ENCODE measurements around the gene SLC10A4. TPM values are rescaled to one million over a fixed set of nuclear protein-coding genes. Genes with fewer than 3 reads are reported as not detected.

SLC10A4 gene
- total RNA-seq, 4 donors from 2014 or later: 0.26 to 0.34 TPM; not detected in 2

- peaks cover 14% of the 10 kb centered on the region for H3K4me1 ChIP-seq
- TF ChIP-seq EP300 (IDR thresholded peaks at IDR 0.05) (no peak), CTCF (IDR thresholded peaks at IDR 0.05) (no peak), POLR2A (IDR thresholded peaks at IDR 0.05) (no peak), POLR2AphosphoS5 (IDR thresholded peaks at IDR 0.05) (no peak)
- no peaks in the 10 kb centered on the region for H3K36me3 ChIP-seq
- no peak for DNase-seq (ENCODE audit: low spot score in 2 of 2)
- H3K4me3 ChIP-seq: no peak overlapping the region
- H3K27me3 ChIP-seq: peaks cover 21% of the 10 kb centered on the region
- 86% methylated on average over 4 of the region's 4 CpGs for WGBS
- H3K27ac ChIP-seq: no peak overlapping the region
- H3K9me3 ChIP-seq: no peaks in the 10 kb centered on the region
Measured at GRCh38 chr4:48493452-48494100, 10.4 kb downstream of the SLC10A4 start.

- TF ChIP-seq POLR2AphosphoS5 (IDR thresholded peaks at IDR 0.05) (no peak), EP300 (IDR thresholded peaks at IDR 0.05) (no peak), POLR2A (IDR thresholded peaks at IDR 0.05) (no peak), CTCF (IDR thresholded peaks at IDR 0.05) (no peak)
- H3K4me1 ChIP-seq: peaks cover under 1% of the 10 kb centered on the region
- H3K4me3 ChIP-seq: no peak overlapping the region
- WGBS: 100% methylated on average over 2 of the region's 2 CpGs
- no peak overlapping the region for H3K27ac ChIP-seq
- no peaks in the 10 kb centered on the region for H3K9me3 ChIP-seq
- no peak for DNase-seq (ENCODE audit: low spot score in 2 of 2)
- H3K36me3 ChIP-seq: peaks cover 22% of the 10 kb centered on the region
- H3K27me3 ChIP-seq: peaks cover 5% of the 10 kb centered on the region
Measured at GRCh38 chr4:48495941-48496340, 12.8 kb downstream of the SLC10A4 start.

- Histone ChIP-seq H3K27me3 (no peaks in the 10 kb centered on the region), H3K4me3 (no peak overlapping the region), H3K36me3 (peaks cover 23% of the 10 kb centered on the region), H3K9me3 (no peaks in the 10 kb centered on the region), H3K4me1 (no peaks in the 10 kb centered on the region), H3K27ac (no peak overlapping the region)
- TF ChIP-seq EP300 (IDR thresholded peaks at IDR 0.05): no peak
- no peak for TF ChIP-seq POLR2AphosphoS5 (IDR thresholded peaks at IDR 0.05)
- no peak for TF ChIP-seq CTCF (IDR thresholded peaks at IDR 0.05)
- no peak for DNase-seq (ENCODE audit: low spot score in 2 of 2)
- WGBS: 92% methylated on average over 4 of the region's 4 CpGs
Measured at GRCh38 chr4:48498895-48499294, 15.8 kb downstream of the SLC10A4 start.

- TF ChIP-seq EP300 (IDR thresholded peaks at IDR 0.05) (no peak), CTCF (IDR thresholded peaks at IDR 0.05) (no peak), POLR2A (IDR thresholded peaks at IDR 0.05) (no peak), POLR2AphosphoS5 (IDR thresholded peaks at IDR 0.05) (no peak)
- Histone ChIP-seq H3K9me3 (no peaks in the 10 kb centered on the region), H3K27ac (no peak overlapping the region), H3K4me1 (no peaks in the 10 kb centered on the region), H3K27me3 (no peaks in the 10 kb centered on the region), H3K36me3 (peaks cover 31% of the 10 kb centered on the region), H3K4me3 (no peak overlapping the region)
- no peak for DNase-seq (ENCODE audit: low spot score in 2 of 2)
- 77% methylated on average over 3 of the region's 3 CpGs for WGBS
Measured at GRCh38 chr4:48499551-48500066, 16.5 kb downstream of the SLC10A4 start.

- Histone ChIP-seq H3K4me1 (no peaks in the 10 kb centered on the region), H3K4me3 (no peak overlapping the region), H3K9me3 (no peaks in the 10 kb centered on the region), H3K36me3 (peaks cover 61% of the 10 kb centered on the region), H3K27ac (no peak overlapping the region), H3K27me3 (no peaks in the 10 kb centered on the region)
- WGBS: 54% methylated on average over 4 of the region's 4 CpGs
- DNase-seq (ENCODE audit: low spot score in 2 of 2): no peak
- TF ChIP-seq POLR2A (IDR thresholded peaks at IDR 0.05) (no peak), EP300 (IDR thresholded peaks at IDR 0.05) (no peak), POLR2AphosphoS5 (IDR thresholded peaks at IDR 0.05) (no peak), CTCF (IDR thresholded peaks at IDR 0.05) (no peak)
Measured at GRCh38 chr4:48503233-48504025, 20.3 kb downstream of the SLC10A4 start.
